ENCODE measurements around the gene CYP51A1. TPM values are rescaled to one million over a fixed set of nuclear protein-coding genes. Genes with fewer than 3 reads are reported as not detected.
"Not testable (repeated sequence)": the region's sequence is repeated elsewhere in the genome, so short reads cannot be mapped to it uniquely, and the experiment has no call there.

The CYP51A1 gene
- total RNA-seq, 4 donors from 2014 or later, result 79.0 to 168 (median 119) TPM

DNA sequence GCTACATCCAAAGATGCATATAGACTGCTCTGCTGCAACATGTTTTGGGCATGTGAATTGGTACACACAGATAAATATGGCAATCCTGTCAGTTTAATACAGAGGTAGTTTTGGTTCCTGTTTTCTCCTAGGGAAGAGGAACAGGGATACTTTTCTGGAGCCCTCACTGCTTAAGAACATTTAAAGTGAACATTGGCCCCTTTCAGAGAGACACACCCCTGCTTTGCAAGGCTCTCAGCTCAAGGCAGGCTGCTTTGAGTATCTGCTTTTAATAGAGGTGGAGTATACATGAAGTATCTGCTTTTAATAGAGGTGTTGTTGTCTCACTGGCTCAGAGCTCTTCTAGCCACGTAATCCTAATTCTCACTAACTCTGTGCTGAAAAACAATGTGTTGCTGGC is 38.9 kb downstream of the CYP51A1 start:
- no peak for DNase-seq
- Histone ChIP-seq H3K9me3 (no peaks in the 10 kb centered on the region), H3K27ac (no peak overlapping the region), H3K4me1 (no peaks in the 10 kb centered on the region), H3K36me3 (peaks cover 0 to 100% (median 21%) of the 10 kb centered on the region in 3 donors), H3K4me3 (no peak overlapping the region), H3K27me3 (no peaks in the 10 kb centered on the region)
- 86 to 93% methylated on average over 1 of the region's 1 CpG for WGBS, 2 donors
- intact Hi-C loops (cut with DNase I), result no loop called here
- TF ChIP-seq, protein P1, sequence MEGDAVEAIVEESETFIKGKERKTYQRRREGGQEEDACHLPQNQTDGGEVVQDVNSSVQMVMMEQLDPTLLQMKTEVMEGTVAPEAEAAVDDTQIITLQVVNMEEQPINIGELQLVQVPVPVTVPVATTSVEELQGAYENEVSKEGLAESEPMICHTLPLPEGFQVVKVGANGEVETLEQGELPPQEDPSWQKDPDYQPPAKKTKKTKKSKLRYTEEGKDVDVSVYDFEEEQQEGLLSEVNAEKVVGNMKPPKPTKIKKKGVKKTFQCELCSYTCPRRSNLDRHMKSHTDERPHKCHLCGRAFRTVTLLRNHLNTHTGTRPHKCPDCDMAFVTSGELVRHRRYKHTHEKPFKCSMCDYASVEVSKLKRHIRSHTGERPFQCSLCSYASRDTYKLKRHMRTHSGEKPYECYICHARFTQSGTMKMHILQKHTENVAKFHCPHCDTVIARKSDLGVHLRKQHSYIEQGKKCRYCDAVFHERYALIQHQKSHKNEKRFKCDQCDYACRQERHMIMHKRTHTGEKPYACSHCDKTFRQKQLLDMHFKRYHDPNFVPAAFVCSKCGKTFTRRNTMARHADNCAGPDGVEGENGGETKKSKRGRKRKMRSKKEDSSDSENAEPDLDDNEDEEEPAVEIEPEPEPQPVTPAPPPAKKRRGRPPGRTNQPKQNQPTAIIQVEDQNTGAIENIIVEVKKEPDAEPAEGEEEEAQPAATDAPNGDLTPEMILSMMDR (IDR thresholded peaks at IDR 0.05), result no peak
- no peak for TF ChIP-seq POLR2A (IDR thresholded peaks at IDR 0.05)

DNA sequence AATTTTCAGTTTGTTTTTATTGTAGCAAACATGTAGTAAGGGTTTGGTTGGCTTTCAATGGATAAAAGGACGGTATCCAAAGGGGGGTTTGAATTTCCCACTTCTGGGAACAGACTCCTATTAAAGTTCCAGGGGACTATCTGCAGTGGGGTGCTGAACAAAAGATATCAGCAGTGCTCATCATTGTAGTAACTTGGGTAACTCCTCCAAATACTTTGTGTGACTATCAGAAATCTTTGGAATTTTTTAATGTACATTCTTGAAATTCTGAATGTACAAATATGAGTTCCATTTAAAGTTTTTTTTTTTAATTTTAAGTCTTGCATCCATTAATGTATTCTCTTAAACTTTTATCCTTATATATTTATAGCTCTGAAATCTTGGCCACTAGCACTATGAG is 42.1 kb downstream of the CYP51A1 start:
- DNase-seq, result no peak
- intact Hi-C loops (cut with DNase I), result no loop called here
- WGBS, 2 donors, result 89 to 100% methylated on average over 1 of the region's 1 CpG
- Histone ChIP-seq H3K36me3 (peaks cover 0 to 100% (median 18%) of the 10 kb centered on the region in 3 donors), H3K4me3 (no peak overlapping the region), H3K4me1 (no peaks in the 10 kb centered on the region), H3K27me3 (no peaks in the 10 kb centered on the region), H3K27ac (no peak overlapping the region), H3K9me3 (no peaks in the 10 kb centered on the region)
- TF ChIP-seq POLR2A (IDR thresholded peaks at IDR 0.05), result no peak
- TF ChIP-seq, protein P1 (IDR thresholded peaks at IDR 0.05), result no peak

DNA sequence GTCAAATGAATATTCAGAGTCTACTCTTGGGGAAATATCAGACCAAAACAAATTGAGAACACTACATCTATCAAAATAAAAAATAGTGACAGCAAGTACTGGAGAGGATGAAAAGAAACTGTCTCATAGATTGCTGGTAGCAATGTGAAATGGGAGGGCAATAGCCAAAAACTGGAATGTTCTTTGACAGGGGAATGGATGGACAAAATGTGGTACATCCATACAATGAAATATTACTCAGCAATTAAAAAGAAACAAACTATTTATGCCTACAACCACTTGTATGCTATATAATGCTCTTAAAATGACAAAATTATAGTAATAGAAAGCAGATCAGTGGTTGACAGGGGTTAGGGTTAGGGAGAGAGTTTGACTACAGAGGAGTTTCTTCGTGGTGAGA is 46.0 kb downstream of the CYP51A1 start:
- 97 to 100% methylated on average over 1 of the region's 1 CpG for WGBS, 2 donors

DNA sequence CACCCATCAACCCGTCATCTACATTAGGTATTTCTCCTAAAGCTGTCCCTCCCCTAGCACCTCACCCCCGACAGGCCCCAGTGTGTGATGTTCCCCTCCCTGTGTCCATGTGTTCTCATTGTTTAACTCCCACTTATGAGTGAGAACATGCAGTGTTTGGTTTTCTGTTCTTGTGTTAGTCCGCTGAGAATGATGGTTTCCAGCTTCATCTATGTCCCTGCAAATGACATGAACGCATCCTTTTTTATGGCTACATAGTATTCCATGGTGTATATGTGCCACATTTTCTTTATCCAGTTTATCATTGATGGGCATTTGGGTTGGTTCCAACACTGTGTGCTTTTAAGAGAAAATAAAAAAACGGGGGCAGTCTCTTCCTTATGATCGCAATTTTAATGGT is 50.4 kb downstream of the CYP51A1 start:
- H3K27ac ChIP-seq; DNase-seq; H3K4me3 ChIP-seq; H3K4me1 ChIP-seq; H3K9me3 ChIP-seq; H3K27me3 ChIP-seq; intact Hi-C loops (cut with DNase I): not testable (repeated sequence)
- 91 to 99% methylated on average over 6 of the region's 6 CpGs for WGBS, 2 donors
- H3K36me3 ChIP-seq, result peaks cover 10 to 100% (median 24%) of the 10 kb centered on the region in 3 donors

More for the DNA sequence above, 46.0 kb downstream of the CYP51A1 start:
- no peak for DNase-seq
- no peaks in the 10 kb centered on the region for H3K27me3 ChIP-seq
- no peak overlapping the region for H3K27ac ChIP-seq
- no peak for TF ChIP-seq POLR2A (IDR thresholded peaks at IDR 0.05)
- TF ChIP-seq, protein P1 (IDR thresholded peaks at IDR 0.05), result no peak
- intact Hi-C loops (cut with DNase I), result no loop called here
- H3K4me3 ChIP-seq, result no peak overlapping the region
- no peaks in the 10 kb centered on the region for H3K4me1 ChIP-seq
- no peaks in the 10 kb centered on the region for H3K9me3 ChIP-seq
- H3K36me3 ChIP-seq, result peaks cover 9 to 100% (median 30%) of the 10 kb centered on the region in 3 donors

DNA sequence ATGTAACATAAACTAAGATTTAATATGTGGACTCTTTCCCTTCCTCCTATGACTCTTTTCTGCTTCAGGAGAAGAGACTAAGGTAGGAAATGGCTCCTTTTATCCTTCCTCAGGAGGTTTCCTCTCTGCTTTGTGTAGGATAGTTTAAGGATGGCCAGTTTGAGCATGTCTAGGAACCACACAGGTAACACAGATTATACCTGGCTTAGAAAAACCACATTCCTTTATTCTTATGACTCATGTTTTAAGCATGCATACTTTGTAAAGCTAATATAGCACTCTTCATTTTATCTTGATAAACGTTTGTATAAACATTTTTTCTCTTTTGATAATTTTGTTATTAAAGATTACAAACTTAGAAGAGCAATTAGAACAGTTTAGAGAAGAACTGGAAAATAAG is 57.8 kb downstream of the CYP51A1 start:
- no peak overlapping the region for H3K4me3 ChIP-seq
- peak overlapping the region; percentile 28 to 81 (median 64) for H3K27ac ChIP-seq
- H3K4me1 ChIP-seq, result peaks cover 0 to 10% (median 0%) of the 10 kb centered on the region in 3 donors
- H3K9me3 ChIP-seq, result no peaks in the 10 kb centered on the region
- intact Hi-C loops (cut with DNase I), result no loop called here
- no peak for DNase-seq
- no peaks in the 10 kb centered on the region for H3K27me3 ChIP-seq
- H3K36me3 ChIP-seq, result peaks cover 4 to 80% (median 7%) of the 10 kb centered on the region in 3 donors
- 10 to 29% methylated on average over 1 of the region's 1 CpG for WGBS, 2 donors
- no peak for TF ChIP-seq POLR2A (IDR thresholded peaks at IDR 0.05)
- TF ChIP-seq, protein P1 (IDR thresholded peaks at IDR 0.05), result no peak

All from esophagus squamous epithelium (tissue), 5 donors.